ENCODE results near the gene PPP2R3A.
"Not testable (repeated sequence)": the region's sequence is repeated elsewhere in the genome, so short reads cannot be mapped to it uniquely, and the experiment has no call there.

Gene PPP2R3A

GRCh38 chr3:136168236-136168635 lies 202.7 kb downstream of the PPP2R3A start:
- not testable (repeated sequence) for DNase-seq

- no peak for DNase-seq
Observed at GRCh38 chr3:136171097-136171542, 205.6 kb downstream of the PPP2R3A start.

DNA sequence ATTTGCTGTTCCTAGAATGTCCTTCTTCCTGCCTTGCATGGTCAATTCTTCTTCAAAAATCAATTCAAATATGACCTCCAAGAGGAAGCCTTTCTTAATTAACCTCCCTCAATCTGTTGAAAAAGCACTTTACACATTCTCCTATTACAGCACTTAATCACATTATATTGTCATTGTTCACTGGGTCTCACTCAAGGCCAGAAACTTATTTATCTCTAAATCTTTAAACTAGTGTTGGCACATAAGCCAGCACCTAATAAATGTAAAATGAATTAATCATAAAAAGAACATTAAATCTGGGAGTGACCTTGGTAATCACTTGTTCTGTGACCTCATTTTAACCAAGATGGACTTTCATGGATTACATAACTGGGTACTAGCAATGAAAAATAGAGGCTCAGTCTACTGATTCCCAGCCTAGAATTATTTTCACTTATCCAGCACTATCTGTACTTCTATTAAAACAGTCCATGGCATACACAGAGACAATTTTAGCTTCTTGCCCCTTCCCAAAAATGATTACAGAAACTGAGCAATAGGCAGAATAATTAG lies 208.5 kb downstream of the PPP2R3A start:
- no peak for DNase-seq

DNA sequence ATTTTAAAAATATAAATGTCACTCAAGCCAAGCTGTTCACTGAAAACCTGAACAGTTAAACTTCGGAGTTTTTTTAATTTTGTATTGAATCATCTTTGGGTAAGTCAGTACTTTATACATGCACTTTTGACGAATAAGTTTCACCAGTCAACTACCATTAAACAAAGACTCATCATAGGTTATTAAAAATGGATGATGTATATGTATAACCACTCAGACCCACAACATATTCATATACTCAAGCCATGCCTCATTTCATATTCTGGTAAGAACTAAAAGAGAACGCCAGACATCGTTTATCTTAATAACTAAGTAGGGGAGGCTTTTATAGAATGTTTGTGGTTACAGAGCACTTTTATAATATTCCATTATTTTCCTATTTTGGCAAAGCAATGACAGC lies 212.3 kb downstream of the PPP2R3A start:
- no peak for DNase-seq

GRCh38 chr3:136181741-136182140 lies 216.2 kb downstream of the PPP2R3A start:
- no peak for DNase-seq

DNA sequence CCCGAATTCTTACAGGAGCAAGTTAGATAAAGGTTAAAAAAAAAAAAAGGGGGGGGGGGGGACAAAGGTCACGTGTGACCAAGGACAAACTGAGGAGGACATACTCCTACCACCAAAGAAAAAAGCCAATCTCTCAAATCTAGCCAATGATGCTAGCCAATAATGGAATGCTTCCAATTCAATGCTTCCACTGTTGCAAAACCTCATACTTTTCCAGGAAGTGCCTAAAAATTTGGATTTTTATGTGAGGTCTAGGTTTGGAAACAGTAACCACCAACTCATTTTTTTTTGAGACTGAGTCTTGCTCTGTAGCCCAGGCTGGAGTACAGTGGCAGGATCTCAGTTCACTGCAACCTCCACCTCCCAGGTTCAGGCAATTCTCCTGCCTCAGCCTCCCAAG lies 219.2 kb downstream of the PPP2R3A start:
- DNase-seq, result no peak

GRCh38 chr3:136186344-136186743 lies 220.8 kb downstream of the PPP2R3A start:
- no peak for DNase-seq

DNA sequence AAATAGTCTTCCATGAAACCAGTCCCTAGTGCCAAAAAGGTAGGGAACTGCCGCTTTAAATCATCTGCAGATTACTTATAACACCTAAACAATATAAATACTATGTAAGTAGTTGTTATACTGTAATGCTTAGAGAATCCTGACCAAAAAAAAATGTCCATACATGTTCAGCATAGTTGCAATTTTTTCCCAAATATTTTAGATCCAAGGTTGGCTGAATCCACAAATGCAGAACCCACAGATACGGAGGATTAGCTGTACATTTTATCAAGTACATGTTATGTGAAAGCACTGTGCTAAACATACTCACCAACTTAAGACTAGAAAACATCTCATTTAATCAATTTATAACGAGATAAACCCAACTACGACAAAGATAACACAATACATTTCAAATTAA lies 221.3 kb downstream of the PPP2R3A start:
- DNase-seq, result no peak

- no peak for DNase-seq
Observed at GRCh38 chr3:136187868-136188267, 222.3 kb downstream of the PPP2R3A start.

DNA sequence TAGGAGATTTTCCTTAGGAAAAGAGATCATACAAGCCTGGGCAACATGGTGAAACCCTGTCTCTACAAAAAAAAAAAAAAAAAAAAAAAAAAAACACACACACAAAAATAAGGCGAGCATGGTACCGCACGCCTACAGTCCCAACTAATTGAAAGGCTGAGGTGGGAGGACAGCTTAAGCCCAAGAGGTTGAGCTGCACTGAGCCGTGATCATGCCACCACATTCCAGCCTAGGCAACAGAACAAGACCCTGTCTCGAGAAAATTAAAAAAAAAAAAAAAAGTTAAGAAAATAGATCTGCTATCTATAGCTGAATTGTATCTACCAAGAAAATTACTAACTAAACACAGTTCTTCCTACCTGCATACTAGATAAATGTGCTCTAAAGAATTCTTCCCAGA lies 223.5 kb downstream of the PPP2R3A start:
- DNase-seq, result no peak

- DNase-seq, result no peak
Observed at GRCh38 chr3:136189859-136190617, 224.5 kb downstream of the PPP2R3A start.

- DNase-seq, result not testable (repeated sequence)
Observed at GRCh38 chr3:136192195-136192594, 226.7 kb downstream of the PPP2R3A start.

DNA sequence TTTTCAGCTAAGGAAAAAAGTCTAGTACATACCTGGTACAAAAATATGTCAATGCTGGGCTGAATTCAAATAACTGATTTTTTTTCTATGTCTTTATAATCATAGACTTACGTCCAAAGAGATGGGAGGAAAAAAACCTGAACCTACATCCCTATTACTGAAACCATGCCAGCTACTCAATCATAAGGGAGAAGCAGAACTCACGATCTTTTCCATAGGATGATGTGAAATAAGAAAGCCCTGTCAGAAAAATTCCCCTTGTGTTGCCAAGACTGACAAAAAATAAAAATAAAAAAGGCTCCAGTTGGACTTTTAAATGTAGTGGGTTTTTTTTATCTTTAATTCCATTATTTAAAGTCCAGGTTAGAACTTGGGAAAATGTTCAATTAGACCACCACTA lies 227.3 kb downstream of the PPP2R3A start:
- DNase-seq, result no peak

- DNase-seq, result no peak
Observed at GRCh38 chr3:136193278-136194054, 227.9 kb downstream of the PPP2R3A start.

DNA sequence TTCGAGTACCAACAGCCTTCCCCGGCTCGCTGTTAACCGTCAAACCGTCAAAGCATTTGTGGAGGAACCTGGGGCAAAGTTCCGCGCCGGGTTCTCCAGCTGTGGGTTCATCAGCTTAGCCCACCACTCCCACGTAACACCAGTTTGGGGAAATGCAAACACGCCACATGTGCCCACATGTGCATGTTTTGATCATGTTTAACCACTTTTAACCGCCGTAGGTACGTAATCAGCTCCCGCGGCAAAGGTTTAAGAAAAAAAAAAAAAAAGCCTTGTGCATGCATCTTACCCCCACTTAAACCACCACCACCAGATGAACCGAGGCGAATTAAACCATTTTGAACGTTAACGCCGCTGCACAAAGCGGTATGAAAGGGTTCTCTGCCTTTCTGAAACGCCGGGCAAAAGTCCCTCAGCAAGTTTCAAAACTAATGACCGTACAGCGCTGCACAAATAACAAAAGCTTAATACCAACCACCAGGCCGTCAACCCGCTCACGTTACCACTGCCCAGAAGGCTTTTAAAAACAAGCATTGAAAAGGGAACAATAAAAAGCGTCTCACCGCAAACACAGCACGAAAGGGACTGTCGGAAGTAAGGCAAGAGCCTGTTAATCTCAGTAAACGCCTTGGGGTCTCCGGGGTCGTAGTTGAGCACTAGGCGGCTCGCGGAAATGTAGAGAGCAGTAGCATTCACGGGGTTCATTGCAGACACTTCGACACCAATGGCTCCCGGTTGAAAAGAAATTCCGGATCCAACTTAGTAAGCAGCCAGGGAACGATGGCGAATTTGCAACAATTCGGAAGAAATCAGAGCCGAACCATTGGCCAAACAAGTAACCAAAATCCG lies 229.1 kb downstream of the PPP2R3A start:
- no peak for DNase-seq

GRCh38 chr3:136195258-136196063 lies 229.9 kb downstream of the PPP2R3A start:
- DNase-seq, result peak; percentile 54

GRCh38 chr3:136196064-136196400 lies 230.5 kb downstream of the PPP2R3A start, which contains the start of gene MSL2:
Gene MSL2, minus strand, starts transcription at chr3:136196335. Its CDS starts 1,222 bp downstream, at chr3:136195113.
- peak; percentile 75 for DNase-seq

DNA sequence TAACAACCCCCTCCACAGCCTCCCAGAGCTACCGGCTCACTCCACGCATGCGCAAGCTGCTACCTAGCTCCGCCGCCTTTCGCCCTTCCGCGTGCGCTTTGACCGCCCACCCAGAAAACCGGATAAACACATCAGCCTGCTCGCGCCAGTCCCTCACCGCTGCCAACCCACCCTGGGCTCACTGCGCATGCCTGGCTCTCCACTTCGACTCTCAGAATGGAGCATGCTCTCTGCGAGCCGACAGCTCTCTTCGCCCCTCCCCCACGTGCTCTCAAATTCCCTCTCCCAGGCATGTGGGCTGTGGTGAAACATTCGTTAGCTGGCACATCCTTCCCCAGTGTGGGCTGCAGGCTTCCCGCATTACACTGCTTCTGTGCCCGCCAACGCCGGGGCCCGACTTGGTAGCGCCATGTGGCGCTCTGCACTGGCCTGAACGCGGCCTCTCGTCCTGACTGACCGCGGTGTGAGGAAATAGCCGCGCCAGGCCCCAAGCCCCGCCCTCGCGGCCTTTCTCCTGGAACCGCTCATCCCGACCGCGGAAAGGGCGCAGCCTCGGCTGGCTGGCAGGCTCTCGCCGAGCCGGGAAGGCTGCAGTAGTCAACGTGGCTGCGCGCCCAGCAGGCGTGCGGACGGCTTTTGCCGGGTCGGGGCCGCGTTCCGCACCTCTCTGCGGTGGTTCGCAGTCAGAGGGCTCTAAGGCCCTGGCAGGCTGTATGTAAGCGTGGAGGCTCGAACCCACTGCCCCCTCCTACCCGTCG lies 231.1 kb downstream of the PPP2R3A start:
- DNase-seq, result peak; percentile 98

- DNase-seq, result no peak
Observed at GRCh38 chr3:136197159-136197793, 231.7 kb downstream of the PPP2R3A start.

Data from T1000 (cell line).